ENCODE results near the gene SHISAL2A.

GRCh38 chr1:52674497-52675384 lies 41.8 kb downstream of the SHISAL2A start:
- no peak for TF ChIP-seq CTCF (optimal IDR thresholded peaks at IDR 0.05 in 1 of 3, IDR thresholded peaks at IDR 0.05 in 1 of 3, conservative IDR thresholded peaks at IDR 0.05 in 1 of 3; ENCODE audit: extremely low read depth in 1 of 3, insufficient read depth in 2 of 3, low read length in 3 of 3)
- TF ChIP-seq EZH2 (IDR thresholded peaks at IDR 0.05; ENCODE audit: low read length) = no peak
